ENCODE data around the gene EIF3I.

Gene EIF3I

DNA sequence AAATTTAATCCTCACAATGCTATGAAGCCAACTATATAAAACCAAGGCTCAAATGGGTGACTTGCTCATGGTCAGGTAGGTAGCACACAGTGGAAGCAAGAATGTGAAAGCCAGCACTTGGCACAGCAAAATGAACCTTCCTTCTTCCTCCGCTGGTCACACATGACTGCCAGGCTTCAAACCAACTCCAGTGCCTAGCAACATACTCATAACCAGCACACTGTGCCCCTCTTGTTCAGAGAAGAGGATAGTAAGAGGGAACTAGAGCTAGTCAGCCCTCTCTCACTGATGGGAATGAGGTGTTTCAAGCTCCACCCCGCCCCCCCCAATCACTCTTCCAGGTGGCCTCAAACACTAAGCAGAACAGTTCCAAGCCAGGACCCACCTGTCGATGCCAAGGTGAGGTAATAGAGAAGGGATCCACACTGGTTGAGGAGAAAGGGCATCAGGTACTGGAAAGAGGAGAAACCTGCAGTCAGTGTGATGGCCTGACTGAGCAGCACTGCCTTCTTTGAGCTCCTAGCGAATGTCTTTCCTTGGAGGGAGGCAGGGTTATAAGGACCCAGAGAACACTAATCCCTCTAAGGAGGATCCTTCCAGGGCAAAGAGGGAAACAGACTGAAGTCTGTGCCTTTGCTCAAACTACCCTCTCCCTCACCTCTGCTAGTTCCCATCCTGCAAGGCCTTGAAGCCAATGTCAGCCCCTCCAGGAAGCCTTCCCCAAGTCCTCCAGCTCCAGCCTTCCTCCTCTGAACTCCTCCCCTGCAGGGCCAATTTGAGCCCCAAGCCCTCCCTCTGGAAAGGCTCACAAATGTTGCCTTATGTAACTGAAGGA lies 1.2 kb upstream of the EIF3I start:
- peak overlapping the region; percentile 88; the same call in 1 of the 2 replicates for H3K27ac ChIP-seq
- TF ChIP-seq, protein P1, sequence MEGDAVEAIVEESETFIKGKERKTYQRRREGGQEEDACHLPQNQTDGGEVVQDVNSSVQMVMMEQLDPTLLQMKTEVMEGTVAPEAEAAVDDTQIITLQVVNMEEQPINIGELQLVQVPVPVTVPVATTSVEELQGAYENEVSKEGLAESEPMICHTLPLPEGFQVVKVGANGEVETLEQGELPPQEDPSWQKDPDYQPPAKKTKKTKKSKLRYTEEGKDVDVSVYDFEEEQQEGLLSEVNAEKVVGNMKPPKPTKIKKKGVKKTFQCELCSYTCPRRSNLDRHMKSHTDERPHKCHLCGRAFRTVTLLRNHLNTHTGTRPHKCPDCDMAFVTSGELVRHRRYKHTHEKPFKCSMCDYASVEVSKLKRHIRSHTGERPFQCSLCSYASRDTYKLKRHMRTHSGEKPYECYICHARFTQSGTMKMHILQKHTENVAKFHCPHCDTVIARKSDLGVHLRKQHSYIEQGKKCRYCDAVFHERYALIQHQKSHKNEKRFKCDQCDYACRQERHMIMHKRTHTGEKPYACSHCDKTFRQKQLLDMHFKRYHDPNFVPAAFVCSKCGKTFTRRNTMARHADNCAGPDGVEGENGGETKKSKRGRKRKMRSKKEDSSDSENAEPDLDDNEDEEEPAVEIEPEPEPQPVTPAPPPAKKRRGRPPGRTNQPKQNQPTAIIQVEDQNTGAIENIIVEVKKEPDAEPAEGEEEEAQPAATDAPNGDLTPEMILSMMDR (conservative IDR thresholded peaks at IDR 0.05) = no peak
- no peak for TF ChIP-seq ZFX (IDR thresholded peaks at IDR 0.05)

DNA sequence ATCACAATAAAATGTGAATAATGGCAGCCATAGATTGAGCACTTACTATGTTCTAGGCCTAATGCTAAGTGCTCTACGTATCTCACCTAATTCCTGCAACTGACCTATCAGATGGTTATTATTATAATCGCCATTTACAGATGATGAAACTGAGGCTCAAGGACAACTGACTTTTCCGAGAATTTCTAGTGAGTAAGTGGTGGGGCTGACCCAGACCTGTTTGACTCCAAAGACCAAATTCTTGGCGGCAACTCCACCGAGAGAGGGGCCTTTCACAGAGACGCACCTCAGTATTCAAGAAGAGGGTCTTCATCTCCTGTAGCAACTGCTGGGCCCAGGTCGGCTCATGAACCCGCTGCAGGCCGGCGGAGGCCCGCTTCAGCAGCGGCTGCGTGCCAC lies 627 bp upstream of the EIF3I start:
- peak overlapping the region; percentile 88 for H3K27ac ChIP-seq
- TF ChIP-seq, protein P1 (conservative IDR thresholded peaks at IDR 0.05) = no peak
- no peak for TF ChIP-seq ZFX (IDR thresholded peaks at IDR 0.05)

DNA sequence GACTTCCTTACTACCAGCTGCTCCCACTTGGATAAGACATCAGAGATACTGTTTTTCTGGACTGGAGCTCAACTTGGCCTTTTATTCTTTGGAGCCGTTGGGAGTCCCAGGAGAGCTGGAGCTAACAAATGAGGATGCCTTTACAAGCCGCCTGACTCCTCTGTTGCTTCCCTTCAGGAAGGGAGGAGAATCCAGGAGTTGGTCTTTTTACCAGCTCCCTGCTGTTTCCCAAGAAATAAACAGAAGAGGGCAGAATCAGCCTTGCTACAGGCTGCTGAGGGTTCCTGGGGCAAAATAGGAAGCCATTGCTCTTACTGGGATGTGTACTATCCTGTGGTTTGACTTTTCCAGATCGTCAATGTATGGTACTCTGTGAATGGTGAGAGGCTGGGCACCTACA lies 1.5 kb downstream of the EIF3I start:
- no peak for TF ChIP-seq ZFX (IDR thresholded peaks at IDR 0.05)
- TF ChIP-seq, protein P1 (conservative IDR thresholded peaks at IDR 0.05) = no peak
- peak overlapping the region; percentile 88 for H3K27ac ChIP-seq

DNA sequence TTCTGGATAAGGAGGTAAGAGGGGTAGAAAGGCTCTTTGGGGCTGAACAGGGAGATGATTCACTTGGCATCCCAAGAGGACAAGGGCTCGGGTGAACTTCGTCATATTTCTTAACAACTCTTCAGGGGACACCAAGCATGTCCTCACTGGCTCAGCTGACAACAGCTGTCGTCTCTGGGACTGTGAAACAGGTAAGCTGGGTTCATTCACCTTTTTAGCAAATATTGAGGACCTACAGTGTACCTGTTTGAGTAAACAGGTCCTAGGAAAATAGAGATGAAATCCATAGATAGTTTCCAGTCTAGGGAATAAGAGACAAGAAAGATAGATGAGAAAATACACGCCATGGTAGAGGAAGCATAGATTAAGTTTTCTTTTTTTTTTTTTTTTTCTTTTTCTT lies 2.1 kb downstream of the EIF3I start:
- TF ChIP-seq ZFX (IDR thresholded peaks at IDR 0.05) = no peak
- TF ChIP-seq, protein P1 (conservative IDR thresholded peaks at IDR 0.05) = no peak
- peak overlapping the region; percentile 88 for H3K27ac ChIP-seq

DNA sequence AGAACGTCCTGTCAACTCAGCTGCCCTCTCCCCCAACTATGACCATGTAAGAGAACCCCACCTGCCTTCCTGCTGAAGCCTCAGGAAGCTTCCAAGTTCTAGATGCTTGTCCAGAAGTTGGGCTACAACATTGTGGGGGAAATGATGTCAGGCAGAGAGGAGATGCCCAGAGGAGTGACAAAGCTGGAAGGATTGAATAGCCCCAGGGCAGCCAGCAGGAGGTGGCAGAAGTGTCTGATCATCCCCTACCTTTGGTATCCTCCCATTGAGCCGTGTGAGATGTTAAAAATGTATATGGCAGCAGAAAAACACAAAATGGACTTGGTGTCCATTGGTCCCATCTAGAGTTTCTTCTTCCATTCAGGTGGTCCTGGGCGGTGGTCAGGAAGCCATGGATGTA lies 6.6 kb downstream of the EIF3I start:
- TF ChIP-seq, protein P1 (conservative IDR thresholded peaks at IDR 0.05) = no peak
- TF ChIP-seq ZFX (IDR thresholded peaks at IDR 0.05) = no peak
- no peak overlapping the region for H3K27ac ChIP-seq

DNA sequence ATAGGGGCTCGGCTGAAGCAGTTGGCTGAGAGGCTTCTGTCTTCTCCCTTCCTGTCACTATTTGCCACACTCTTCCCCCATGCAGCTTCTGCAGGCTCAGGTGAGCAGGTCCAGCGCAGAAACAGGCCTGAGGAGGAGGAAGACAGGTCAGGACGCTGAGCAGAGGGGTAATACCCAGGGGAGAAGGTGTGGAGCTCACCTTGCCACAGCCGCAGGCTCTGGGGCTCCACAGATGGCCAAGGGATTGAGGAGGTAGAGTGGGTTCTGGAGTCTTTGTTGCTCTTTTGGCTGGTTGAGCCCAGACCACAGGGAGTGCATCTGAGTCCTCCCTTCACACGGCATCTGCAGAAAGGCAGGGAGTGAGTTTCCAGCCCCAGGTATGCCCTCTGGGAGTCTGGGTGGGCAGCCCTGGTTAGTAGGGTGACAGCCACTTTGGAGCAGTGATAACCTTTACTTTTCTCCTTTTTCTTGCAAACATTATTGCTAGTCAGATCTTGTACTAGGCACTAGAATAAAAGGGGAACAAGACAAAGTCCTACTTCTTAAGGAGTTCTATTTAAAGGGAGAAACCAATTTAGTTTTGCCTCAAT lies 9.7 kb downstream of the EIF3I start:
- TF ChIP-seq, protein P1 (conservative IDR thresholded peaks at IDR 0.05) = no peak
- TF ChIP-seq ZFX (IDR thresholded peaks at IDR 0.05) = no peak
- H3K27ac ChIP-seq = no peak overlapping the region

DNA sequence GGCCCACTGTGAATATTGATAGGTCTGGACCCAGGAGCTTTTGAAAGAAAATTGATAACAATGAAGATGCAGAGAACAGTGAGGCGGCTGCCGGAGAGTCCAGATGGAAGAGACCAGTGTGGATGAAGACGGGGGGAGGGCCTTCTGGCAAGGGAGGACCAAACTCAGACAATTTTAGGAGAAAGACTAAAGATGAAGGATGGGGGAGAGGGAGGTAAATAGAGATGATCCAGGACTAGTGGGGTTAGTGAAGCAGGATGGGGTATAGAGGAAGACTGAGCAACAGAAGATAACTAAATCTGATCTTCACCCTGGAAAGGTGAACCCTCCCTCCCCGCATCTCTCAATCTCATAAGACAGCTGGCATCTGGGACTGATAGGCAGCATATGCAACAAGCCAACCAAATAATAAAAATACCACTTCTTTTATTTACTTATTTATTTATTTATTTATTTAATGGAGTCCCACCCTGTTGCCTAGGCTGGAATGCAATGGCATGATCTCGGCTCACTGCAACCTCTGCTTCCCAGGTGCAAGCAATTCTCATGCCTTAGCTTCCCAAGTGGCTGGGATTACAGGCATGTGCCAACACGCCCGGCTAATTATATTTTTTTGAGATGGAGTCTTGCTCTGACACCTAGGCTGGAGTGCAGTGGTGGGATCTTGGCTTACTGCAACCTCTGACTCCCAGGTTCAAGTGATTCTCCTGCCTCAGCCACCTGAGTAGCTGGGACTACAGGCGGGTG lies 10.5 kb downstream of the EIF3I start:
- TF ChIP-seq ZFX (IDR thresholded peaks at IDR 0.05) = no peak
- TF ChIP-seq, protein P1 (conservative IDR thresholded peaks at IDR 0.05) = no peak
- no peak overlapping the region for H3K27ac ChIP-seq

Data from C4-2B (cell line).